OCI-LY7 (cell line): Measurements from ENCODE around the gene ARL13B.

Experiments
- EZH2phosphoT487 ChIP-seq: fragments of 200-600 bp; sonication (generic); IDR thresholded peaks from 2 replicates; pipeline ENCODE4 v1.6.1; 2018; ENCODE audit warnings: low read depth, borderline replicate concordance, mild to moderate bottlenecking, mixed run types, antibody characterized with exemption, low read length, moderate library complexity, mixed read lengths
- TF ChIP-seq, protein P1 (sequence below): fragments of 200-600 bp; sonication (generic); conservative IDR thresholded peaks from 2 replicates; pipeline ENCODE4 v1.5.1; 2014; ENCODE audit warnings: mild to moderate bottlenecking, antibody characterized with exemption, low read length, moderate library complexity, mixed read lengths

DNA sequence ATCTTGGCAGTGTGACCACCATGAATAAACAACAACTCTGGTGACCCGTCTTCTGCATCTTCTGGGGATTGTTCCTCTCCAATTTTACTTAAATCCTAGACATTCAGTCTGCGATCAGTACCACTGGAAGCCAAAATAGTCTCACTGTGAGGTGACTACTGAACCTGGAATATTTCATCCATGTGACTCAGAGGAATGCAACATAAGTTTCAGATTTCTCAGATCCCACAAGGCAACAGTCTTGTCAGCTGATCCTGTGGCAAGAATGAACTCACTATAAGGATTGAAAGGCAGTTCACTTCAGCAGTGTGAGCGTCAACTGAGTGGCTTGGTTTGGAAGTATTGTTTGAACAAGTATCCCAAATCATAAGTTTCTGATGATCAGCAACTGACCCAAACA, 96.1 kb downstream of the ARL13B start:
- TF ChIP-seq, protein P1, sequence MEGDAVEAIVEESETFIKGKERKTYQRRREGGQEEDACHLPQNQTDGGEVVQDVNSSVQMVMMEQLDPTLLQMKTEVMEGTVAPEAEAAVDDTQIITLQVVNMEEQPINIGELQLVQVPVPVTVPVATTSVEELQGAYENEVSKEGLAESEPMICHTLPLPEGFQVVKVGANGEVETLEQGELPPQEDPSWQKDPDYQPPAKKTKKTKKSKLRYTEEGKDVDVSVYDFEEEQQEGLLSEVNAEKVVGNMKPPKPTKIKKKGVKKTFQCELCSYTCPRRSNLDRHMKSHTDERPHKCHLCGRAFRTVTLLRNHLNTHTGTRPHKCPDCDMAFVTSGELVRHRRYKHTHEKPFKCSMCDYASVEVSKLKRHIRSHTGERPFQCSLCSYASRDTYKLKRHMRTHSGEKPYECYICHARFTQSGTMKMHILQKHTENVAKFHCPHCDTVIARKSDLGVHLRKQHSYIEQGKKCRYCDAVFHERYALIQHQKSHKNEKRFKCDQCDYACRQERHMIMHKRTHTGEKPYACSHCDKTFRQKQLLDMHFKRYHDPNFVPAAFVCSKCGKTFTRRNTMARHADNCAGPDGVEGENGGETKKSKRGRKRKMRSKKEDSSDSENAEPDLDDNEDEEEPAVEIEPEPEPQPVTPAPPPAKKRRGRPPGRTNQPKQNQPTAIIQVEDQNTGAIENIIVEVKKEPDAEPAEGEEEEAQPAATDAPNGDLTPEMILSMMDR = no peak
- TF ChIP-seq EZH2phosphoT487 = no peak
